SK-N-MC (cell line): ENCODE results near the gene PRR23E.

Experiments
- EZH2 ChIP-seq: fragments of 200-600 bp; sonication (generic); IDR thresholded peaks from one replicate; pipeline ENCODE4 v1.6.1; 2017; ENCODE audit warnings: antibody characterized with exemption
- FOXP2 ChIP-seq: optimal IDR thresholded peaks from 2 replicates; pipeline ENCODE3; 2011; ENCODE audit warnings: mild to moderate bottlenecking, moderate library complexity; ENCODE audit not compliant: insufficient read depth; ENCODE audit errors: extremely low read length, control extremely low read depth
- POLR2AphosphoS5 ChIP-seq: IDR thresholded peaks from 2 replicates; pipeline ENCODE4 v1.6.1; 2012; ENCODE audit warnings: mild to moderate bottlenecking, low read depth, low read length, borderline replicate concordance

DNA sequence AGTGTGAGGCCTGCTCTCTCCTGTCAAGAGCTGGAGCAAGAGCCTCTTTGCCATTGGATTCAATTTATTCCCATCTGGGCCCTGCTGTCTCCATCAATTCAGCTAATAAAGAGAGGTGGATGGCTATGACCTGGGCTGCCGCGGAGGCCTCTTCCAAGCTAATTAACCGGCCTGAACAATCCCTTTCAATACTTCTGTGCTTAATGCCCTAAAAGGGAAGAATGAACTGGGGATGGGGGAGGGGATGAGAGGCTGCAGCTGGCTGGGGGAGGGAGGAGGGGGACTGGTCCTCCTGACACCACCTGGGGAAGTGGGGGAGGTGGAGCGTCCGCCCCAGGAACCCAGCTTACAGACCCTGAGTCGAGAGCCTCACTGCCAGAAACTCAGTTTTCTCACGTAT is 33.4 kb upstream of the PRR23E start:
- no peak for TF ChIP-seq POLR2AphosphoS5
- TF ChIP-seq EZH2, result no peak
- no peak for TF ChIP-seq FOXP2
